GM18873 (cell line): ENCODE results near the gene SEMA3B.
A peak's percentile ranks its signal among the peaks of the same experiment; 100 is the strongest.
"Not testable (repeated sequence)": the region's sequence is repeated elsewhere in the genome, so short reads cannot be mapped to it uniquely, and the experiment has no call there.

Source experiments
- ATAC-seq: cut with Tn5 transposase; IDR thresholded peaks from one replicate; pipeline ENCODE4 v1.9.1; 2021; ENCODE audit warnings: mild to moderate bottlenecking, moderate library complexity, moderate number of reproducible peaks; ENCODE audit not compliant: unreplicated experiment, low FRiP score

SEMA3B gene

DNA sequence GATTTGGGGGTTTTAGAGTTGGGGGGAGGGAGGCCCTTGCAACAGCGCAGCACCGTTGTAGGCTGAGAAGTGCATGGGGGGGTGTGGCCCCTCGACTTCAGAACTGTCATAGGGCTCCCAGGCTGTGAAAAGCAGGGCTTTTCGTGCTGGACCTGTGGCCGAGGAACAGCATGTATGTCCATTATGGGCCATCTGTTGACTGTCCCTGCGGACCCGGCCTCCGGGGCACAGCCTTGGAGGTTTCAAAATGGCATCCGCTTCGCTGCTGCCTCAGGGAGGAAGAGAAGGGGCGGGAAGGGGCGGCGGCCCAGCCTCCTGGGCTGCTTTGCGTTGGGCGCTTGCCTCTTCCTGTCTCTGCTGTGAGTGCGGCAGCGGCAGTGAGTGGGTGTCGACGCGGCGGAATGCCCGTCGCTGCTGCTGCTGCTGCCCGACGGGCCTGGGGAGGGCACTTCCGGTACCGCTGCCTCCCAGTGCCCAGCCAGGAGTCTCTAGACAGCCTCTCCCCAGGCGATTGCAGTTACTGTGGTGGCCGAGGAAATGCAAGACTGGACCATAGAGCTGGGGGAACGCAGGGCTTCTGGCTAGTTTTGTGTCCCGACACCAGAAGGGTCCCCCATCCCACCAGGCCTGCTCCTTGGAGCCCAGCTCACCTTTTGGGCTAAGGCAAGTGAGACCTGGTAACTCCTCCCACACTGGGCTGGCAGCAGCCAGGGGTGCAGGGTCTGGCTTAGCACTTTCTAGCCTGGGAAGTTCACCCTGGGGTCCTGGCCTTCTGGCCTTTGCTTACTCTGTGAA, 31.0 kb upstream of the SEMA3B start:
- peak; percentile 36 for ATAC-seq

DNA sequence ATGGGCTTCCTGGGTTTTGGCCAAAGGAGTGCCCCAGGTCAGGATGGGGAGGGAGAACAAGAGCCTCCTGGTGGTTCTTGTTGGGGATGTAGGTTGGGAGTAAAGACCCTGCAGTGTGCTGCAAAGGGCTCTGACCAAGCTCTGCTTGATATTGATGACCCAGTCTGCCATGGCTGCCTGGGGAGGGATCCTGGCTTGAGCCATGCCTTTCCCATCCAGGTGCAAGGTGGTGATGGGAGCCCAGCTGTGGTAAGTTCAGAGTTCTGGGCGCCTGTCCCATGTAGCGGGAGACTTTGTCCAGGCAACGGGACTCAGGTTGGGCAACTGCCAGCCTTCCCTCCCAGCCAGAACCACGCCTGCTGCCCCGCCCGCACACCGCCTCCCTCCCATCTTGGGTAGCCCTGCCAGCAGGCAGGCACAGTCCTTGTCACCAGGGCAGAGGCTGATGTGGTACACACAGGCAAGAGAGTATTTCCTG, 30.4 kb upstream of the SEMA3B start:
- no peak for ATAC-seq

DNA sequence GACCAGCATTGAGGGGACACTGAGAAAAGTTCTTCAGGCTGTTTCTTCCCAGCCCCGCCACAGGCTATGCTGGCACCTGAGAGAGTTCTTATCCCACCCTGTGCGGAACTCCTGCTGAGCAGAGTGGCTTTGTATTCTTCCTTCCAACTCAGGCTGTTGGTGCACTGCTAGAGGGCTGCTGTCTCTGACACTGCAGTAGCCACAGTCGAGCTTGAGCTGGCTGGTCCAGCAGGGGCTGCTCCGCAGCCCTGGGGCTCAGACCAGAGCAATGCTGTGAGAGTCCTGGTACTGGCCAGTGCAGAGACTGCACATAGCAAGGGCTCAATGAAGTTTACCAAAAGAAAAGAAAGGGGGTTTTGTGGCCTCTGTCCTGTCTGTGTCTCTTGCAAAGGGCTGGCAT, 29.3 kb upstream of the SEMA3B start:
- ATAC-seq = no peak

DNA sequence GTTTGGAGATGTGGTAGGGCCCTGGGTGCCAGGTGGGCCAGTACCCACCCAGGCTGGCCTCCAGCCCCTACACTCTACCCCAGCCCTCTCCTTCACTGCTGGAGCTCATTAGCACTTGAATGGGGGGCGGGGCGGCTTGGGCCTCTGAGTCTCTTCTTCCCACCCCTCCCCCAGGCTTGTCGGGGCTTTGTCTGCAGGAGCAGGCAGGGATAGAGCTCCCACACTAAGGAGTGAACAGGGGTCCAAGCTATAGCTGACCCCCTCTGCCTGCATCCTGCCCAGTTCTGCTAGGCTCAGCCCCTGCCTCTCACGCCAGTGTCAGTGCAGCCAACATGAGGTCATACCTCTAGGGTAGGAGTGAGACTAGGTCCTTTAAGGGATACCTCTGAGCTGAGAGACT, 27.8 kb upstream of the SEMA3B start:
- no peak for ATAC-seq

DNA sequence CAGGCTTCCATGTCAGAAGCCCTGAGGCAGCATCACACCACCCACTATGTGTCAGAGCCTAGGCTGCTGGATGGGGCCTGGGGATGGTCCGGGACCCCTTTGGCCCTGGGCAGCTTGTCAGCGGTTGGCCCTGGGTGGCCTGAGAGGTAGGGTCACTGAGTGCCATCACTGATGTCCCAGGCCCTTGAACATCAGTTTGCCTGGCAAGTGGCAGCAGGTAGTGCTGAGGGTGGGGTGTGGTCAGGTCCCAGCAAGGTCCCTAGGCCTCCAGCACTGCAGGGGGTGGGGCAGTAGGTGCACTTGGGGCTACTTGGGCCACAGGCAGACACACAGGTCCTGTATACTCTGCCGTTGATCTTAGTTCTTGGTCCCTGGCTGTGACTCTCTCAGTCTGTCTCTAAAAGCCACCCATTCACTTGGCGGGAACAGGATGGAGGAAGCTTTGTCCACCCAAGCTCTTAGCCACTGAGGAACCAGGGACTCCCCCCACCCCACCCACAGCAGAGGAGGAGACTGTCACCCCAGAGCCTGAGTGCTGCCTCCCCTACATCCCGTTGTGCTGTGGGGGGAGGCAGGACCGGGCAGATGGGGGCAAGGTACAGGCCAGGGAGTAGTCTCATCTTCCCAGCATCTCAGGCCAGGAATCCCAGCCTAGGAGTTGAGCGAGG, 27.1 kb upstream of the SEMA3B start:
- no peak for ATAC-seq

DNA sequence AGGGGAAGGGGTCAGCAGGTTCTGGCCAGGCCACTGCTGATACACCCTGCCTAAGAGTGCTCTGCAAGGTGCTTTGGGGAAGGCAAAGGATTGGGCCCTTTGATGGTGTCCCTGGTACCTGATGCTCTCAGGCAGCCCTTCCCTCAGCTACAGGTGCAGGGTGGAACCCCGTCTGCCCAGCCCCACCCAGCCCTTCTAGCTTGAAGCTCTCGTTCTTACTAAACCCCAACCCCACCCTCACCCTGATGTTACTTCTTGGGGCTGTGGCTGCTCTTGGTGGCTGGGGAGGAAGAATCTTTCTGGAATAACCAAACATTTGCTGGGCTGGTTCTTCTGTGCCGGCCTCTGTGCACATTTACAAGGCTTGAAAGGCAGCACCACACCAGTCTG, 26.6 kb upstream of the SEMA3B start:
- ATAC-seq = no peak

DNA sequence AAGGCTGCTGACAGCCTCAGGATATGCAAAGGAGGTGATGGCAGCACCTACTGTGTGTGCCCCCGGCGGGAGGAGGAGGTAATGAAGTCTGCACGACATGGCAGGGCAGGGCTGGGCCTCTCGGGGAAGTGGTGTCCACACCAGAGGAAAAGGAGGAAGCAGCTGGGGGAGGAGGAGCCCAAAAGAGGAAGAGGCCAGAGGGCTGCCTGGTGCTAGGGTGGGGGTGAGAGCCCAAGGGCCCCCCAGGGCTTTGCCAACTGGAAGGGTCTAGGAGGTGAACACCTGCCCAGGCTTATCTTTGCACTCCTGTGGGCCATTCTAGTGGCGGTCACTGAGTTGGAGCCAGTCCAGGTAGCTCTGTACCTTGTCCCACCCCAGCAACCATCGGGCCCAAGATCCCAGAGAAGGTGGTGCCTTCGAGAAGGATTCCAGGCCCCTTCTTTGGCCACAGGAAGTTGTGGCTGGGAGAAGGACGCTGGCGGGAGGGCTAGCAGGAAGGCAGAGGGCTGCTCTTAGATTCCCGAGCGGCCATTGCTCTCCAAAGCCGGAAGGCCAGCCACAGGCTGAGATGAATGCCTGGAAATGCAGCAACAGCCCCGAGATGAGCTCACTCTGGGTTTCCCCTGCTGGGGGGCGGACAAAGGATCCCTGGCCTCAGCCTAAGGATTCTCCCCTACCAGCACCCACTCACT, 25.9 kb upstream of the SEMA3B start:
- ATAC-seq = no peak

DNA sequence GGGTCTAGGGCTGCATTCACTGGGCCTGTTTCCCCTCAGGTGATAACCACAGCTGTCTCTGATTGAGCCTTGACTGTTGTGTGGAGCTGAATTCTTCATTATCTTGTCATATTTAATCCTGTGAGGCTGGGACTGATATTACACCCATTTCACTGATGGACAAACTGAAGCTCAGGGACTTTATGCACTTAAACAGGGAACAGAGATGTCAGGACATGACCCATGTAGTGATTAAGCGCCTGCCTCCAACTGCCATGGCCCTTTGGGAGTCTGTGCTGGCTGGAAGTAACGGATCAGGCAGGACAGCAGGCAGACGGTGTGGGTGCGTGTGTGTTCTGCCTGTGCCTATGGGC, 25.4 kb upstream of the SEMA3B start:
- no peak for ATAC-seq

DNA sequence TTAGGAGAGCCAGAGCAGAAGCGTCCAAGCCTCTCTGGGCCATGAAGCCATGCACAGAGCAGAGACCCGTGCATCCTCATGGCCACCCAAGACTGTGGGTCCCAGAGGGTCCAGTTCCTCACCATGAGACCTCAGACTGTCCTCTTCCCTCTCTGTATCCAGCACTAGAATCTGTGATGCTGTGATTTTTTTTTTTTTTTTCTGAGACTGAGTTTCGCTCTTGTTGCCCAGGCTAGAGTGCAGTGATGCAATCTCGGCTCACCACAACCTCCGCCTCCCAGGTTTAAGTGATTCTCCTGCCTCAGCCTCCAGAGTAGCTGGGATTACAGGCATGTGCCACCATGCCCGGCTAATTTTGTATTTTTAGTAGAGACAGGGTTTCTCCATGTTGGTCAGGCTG, 24.1 kb upstream of the SEMA3B start:
- not testable (repeated sequence) for ATAC-seq

DNA sequence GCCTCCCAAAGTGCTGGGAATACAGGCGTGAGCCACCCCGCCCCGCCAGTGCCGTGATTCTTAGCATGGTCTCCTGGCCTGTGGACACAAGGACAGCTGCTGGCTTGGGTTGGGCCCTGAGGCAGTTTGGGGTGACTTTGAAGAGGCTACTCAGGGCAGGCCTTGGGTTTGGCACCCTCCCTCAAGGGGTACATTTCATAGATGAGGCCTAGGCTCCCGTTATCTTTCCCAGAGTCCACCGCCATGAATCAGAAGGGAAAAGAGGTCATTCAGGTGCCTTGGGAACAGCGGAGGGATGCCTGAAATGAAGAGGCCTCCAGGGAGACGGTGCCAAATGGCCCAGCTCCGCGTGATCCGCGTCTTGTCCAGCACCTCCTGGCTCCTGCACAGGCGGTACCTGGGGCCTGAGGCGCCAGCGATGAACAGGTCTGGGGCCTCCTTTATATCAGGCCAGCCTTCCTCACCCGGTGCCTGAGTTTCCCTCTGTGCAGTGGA, 23.6 kb upstream of the SEMA3B start:
- ATAC-seq = no peak

DNA sequence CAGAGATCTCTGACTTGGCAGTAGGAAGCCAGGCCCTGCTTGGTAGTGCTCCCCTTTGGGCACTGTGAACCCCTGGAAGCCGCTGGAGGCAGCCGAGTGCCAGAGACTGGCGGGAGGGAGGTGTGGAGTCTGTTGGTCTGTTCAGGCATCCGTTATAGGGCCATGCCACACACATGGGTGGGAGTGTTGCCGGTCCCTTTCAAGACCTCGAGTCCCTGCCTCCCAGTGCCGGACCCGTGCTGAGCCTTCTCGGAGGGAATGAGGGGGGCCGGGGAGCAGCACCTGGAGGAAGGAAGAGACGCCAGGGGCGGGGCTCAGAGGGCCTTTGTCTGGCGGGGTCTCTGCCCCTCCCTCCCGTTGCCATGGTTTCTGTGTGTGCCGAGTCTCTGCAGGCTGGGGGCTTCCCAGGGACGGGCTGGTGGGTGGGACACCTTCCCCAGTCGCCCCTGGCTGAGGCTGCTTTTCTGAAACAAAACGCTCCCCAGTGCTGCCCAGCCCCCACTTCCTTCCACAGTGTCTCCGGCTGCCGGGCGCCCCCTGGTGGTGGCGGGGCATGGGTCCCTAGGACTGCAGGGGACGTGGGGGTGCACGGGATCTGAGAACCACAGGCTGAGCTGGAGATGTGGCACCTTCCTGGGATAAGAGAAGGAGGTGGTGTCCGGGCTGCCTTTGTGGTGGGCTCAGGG, 23.0 kb upstream of the SEMA3B start:
- peak; percentile 42 for ATAC-seq

DNA sequence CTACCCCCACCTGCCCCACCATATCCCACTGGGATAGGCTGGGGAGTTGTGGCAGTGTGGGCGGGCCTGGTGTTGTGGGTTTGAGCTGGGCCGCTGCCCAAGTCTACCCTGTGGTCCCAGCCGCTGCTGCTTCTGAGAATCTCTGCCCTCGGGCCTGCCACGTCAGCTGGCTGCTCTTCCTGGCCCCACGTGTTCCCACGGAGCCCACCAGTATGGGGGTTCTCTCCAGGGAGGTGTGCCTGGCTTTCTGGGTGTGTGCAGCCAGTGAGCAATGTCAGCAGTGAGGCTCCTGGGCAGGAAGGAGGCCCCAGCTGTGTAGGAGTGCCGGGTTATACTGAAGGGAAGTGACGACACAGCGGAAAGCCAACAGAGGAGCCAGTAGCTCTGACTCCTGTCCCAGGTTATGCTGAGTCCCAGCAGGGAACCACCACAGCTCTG, 22.4 kb upstream of the SEMA3B start:
- ATAC-seq = no peak

DNA sequence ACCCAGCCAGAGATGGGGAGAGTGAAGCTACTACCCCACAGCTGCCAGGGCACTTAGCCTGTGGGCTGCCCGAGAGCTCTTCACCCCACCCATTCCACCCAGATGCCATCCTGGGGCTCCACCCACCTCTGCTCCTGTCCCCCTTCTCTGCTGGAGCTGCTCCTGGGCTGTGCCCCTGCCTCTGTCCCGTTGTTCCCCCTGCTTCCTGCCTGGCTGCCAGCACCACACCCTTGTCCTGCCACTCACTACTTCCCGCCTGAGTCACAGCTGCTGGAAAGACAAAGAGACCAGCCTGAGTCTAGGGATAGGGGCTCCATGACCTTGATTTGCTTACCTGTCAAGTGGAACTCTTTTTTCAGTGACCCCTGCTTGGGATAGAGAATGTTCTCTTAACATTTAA, 20.6 kb upstream of the SEMA3B start:
- no peak for ATAC-seq

DNA sequence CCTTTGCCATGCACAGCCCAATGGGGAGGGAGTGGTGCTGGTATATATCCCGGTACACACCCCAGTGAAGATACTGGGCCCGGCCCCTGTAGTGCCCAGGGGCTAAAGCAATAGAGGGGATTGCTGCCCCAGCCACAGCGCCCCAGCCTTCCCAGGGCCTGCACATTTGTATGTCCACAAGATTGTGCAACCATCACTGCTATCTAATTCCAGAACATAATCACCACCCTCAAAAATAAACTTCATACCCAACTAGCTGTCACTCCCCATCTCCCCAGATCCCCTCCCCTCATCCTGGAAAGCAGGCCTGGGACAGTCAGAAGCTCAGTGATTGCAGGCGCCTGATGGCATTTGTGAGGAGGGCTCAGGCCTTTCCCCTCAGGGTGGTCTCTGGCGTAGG, 19.5 kb upstream of the SEMA3B start:
- no peak for ATAC-seq

DNA sequence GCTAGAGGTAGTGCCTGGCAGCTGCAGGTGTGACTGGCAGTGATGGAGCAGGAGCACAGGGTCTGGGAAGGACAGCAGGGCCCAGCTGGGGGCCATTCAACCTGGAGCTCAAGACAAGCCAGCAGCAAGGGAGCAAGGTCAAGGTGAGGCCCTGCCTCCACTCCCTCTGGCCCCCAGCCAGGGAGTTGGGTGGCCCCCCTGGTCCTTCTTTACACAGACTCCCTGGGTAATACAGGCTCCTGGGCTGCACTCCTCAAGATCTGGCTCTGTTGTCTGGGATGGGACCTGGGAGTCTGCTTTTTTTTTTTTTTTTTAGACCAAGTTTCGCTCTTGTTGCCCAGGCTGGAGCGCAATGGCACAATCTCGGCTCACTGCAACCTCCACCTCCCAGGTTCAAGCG, 18.4 kb upstream of the SEMA3B start:
- ATAC-seq = no peak

DNA sequence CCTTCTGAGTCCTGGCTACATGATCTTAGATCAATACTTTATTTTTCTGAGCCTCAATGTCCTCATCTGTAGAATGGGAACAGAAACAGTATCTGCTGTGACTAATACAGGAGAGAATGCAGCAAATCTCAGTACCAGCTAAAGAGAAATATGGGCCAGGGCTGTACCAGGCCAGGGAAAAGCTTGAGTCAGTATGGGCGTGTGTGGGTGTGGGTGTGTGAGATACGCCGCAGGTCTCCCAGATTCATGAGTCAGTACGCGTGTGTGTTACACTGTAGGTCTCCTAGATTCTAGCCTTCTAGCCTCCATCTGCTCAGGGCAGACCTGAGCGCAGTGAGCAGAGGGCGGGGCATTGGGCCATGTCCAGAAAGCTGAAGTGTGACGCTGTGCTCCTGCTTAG, 17.7 kb upstream of the SEMA3B start:
- no peak for ATAC-seq

DNA sequence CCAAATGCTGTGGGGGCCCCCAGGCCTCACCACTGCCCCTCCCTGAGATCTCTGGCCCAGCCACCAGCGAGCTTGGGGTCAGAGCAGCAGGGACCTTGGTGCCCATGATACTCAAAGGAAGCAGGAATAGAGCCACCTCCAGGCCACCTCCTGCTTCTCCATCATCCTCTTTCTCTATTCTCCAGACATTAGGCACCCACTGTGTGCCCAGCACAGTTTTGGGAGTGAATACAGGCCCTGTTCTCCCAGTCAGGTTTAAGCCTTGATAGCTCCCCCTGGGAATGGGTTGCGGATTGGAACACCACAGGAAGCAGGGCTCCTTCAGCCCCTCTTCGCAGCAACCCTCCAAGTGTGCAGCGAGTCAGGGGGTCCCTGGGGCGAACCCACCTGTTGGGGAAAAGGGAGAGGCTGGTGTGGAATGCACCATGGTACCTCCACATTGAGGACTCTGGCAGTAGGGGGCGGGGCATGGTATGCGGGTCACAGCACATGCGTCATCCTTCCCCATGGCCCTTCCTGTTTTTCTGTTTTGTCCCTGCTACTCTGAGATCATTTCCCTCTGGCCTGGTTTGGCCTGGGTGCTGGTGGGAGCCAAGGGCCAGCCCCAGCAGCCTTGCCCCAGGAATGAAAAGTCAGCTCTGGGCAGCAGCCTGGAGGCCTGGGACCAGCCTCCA, 14.2 kb upstream of the SEMA3B start:
- ATAC-seq = no peak

DNA sequence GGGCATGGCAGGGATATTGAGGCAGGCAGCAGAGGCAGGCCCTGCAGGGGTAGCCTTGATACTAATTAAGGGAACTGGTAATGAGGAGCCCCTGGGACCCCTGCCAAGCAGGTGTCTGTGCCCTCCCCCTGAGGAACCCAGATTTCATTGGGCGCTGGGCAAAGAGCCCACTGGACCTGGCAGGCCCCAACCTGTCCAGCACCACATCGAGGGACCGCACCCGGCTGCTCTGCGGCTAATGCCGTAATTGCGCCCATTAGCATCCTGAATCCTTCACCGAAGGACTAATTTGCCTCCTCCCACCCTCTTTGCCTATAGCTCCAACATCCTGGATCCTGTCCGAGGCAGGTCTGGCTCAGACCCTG, 13.7 kb upstream of the SEMA3B start:
- no peak for ATAC-seq

DNA sequence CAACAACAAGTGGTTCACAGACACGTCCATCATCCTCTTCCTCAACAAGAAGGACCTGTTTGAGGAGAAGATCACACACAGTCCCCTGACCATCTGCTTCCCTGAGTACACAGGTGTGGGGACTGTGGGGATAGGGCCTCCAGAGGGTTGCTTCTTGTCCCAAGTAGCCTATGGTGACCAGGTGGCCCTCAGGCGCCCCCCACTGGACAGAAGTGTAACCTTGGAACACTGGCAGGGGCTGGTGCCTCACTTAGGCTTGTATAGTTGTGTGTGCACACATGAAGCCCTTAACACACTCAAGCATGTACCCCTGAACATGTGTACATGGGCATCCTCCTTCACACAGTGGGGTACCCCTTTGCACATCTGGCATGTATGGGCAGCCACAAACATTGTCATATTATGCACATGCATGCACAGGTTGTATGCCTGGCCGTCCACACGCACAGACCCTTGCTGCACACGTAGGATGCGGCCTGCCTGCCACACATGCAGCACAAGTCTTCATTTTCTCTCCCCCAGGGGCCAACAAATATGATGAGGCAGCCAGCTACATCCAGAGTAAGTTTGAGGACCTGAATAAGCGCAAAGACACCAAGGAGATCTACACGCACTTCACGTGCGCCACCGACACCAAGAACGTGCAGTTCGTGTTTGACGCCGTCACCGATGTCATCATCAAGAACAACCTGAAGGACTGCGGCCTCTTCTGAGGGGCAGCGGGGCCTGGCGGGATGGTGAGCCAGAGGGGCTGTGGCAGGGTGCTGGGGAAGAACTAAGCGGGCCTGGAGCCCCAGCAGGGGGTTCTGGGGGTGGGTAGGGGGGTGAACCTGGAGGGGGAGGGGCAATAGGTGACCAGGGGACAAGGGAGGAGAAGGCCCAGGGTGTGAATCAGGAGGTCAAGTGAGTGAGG, 11.7 kb upstream of the SEMA3B start:
- ATAC-seq = no peak
